Fibroblast of peridontal ligament (primary cell): Measurements from ENCODE around the gene ZNF600.
"Not testable (repeated sequence)": the region's sequence is repeated elsewhere in the genome, so short reads cannot be mapped to it uniquely, and the experiment has no call there.

Experiments used
- DNase-seq: peaks from one replicate; pipeline ENCODE4 v3.0.0-alpha.2; 2010; ENCODE audit errors: extremely low read depth

Gene ZNF600

DNA sequence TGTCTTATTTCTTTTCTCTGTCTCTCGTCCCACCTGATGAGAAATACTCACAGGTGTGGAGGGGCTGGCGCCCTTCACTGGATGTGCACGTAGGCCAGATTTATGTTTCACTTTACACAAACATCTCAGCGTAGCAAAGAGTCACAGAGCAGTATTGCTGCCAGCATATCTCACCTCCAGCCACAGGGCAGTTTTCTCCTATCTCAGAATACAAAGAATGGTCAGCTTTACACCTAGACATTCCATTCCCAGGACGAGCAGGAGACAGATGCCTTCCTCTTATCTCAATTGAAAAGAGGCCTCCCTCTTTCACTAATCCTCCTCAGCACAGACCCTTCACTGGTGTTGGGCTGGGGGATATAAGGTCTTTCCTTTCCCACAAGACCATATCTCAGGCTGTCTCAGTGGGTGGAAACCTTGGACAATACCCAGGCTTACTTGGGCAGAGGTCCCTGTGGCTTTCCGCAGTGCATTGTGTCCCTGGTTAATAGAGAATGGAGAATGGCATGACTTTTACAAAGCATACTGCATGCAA is 44.6 kb downstream of the ZNF600 start:
- no peak for DNase-seq

DNA sequence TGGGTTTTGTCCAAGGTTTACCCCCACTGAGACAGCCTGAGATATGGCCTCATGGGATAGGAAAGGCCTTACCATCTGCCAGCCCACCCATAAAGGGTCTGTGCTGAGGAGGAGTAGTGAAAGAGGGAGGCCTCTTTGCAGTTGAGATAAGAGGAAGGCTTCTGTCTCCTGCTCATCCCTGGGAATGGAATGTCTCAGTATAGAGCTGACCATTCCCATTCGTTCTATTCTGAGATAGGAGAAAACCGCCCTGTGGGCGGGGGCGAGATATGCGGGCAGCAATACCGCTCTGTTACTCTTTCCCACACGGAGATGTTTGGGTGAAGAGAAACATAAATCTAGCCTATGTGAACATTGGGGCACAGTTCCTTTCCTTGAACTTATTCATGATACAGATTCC is 45.2 kb downstream of the ZNF600 start:
- DNase-seq = not testable (repeated sequence)

DNA sequence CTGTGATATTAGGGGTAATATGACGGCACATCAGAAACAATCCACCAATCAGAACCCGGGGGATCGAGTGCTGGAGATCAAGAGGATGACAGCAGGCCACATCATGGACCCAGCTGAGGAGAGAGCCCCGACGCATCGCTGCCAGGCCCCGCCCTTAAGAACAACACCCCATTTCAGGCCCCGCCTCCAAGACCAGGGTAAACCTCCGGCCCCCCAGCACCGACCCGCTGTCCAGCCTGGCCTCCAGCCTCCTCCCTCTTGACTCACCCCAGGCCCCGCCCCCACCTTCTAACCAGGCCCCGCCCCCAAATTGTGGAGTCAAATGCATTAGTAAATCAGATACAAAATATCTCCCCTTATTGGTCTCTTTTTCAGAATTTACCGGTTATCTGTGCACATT is 47.0 kb downstream of the ZNF600 start:
- DNase-seq = no peak

DNA sequence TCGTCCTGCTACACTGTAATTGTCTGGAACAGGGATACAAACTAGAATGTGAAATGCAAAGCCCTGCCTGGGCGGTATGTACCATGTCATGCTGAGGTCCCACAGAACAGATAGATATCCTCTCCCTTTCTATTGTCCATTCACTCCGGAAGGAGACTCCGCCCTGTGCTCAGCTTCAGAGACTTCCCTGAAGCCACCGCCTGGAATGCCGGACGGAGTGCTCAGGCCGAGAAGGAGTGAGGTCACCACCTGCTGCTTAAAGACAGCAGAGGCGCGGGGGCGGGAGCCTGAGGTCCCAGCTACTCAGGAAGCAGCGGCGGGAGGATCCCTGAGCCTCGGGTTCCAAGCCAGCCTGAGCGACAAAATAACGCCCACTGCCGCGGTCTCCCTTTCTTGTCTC is 50.9 kb downstream of the ZNF600 start:
- DNase-seq = peak; percentile 12

DNA sequence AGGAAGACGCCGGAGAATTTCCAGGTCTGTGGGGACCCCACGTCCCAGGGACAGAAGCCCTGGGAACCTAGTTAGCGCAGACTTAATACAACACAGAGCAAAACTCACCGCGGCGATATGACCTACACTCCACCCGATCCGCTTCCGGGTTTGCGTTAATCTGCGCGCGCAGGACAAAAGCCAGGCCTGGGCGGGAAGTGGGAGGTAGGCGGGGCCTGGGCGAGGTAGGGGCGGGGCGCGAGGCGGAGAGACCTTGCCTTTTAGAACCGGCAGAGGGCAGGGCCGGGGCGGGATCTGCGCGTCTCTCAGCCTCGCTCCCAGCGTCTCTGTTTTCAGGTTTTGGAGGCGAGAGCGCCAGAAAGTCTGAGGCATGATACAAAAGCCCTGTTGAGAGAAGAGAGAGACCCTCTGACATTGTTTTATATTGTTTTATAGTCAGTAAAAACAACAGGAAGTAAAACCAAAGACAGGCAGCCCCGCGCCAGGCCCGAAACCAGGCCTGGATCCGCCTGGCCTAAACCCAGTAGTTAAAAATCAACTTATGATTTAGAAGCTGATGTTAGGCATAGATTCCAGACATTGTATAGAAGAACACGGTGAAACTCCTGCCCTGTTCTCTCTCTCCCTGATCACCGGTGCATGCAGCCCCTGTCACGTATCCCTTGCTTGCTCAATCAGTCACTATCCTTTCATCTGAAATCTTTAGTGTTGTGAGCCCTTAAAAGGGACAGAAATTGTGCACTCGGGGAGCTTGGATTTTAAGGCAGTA is 51.5 kb downstream of the ZNF600 start, which contains the start of gene ZNF611:
ZNF611 (minus strand) TSS at position 152 of the 769 bp plus-strand sequence. CDS start 19,150 bp downstream, outside the sequence.
- DNase-seq = peak; percentile 90

DNA sequence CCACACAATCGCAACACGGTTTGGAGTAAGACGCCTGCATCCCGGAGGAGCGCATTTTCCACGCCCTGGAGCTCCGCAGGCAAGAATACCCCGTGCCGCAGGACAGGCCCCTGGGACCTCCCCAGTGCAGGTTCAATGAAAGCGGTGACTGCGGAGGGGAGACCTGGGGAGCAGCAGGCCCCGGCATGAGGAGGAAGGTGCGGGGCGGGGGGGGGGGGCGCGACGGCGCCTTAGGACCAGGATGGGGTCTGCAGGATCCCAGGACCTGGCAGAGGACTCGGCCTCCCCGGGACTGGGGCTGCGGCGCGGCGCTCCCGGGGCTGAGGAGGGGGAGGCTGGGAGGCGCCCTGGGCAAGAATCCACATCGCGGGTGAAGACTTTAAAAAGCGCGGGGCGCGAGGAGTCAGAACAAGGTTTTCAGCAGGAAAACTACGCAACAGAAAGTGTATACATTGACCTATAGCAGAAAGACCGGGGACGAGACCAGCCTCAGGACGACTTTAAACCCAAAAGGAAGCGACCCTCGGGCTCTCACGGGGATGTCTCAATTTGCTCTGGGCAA is 52.2 kb downstream of the ZNF600 start:
- DNase-seq = no peak

DNA sequence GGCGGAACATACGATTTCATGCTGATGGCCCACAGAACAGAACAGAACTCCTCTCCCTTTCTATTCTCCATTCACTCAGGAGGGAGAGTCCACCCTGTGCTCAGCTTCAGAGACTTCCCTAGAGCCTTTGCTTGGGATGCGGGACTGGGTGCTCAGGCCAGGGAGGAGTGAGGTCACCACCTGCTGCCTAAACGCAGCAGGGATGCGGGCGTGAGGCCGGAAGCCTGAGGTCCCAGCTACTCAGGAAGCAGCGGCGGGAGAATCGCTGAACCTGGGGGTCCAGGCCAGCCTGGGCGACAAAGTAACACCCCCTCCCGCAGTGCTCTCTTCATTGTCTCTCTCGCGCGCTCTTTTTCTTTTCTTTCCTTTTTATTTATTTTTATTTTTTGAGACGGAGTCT is 60.5 kb downstream of the ZNF600 start:
- DNase-seq = not testable (repeated sequence)

DNA sequence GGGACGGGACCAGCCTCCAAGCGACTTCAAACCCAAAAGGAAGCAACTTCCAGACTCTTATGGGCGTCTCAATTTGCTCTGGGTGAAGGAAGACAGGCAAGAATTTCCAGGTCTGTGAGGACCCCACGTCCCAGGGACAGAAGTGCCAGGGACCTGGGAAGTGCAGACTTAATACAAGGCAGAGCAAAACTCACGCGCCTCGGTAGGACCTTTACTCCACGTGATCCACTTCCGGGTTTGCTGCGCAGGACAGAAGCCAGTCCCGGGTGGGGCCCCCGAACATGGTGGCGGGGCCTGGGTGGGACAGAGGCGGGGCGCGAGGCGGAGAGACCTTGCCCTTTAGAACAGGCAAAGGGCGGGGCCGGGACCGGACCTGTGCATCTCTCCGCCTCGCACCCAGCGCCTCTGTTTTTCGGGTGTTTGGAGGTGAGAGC is 61.0 kb downstream of the ZNF600 start:
- DNase-seq = no peak

DNA sequence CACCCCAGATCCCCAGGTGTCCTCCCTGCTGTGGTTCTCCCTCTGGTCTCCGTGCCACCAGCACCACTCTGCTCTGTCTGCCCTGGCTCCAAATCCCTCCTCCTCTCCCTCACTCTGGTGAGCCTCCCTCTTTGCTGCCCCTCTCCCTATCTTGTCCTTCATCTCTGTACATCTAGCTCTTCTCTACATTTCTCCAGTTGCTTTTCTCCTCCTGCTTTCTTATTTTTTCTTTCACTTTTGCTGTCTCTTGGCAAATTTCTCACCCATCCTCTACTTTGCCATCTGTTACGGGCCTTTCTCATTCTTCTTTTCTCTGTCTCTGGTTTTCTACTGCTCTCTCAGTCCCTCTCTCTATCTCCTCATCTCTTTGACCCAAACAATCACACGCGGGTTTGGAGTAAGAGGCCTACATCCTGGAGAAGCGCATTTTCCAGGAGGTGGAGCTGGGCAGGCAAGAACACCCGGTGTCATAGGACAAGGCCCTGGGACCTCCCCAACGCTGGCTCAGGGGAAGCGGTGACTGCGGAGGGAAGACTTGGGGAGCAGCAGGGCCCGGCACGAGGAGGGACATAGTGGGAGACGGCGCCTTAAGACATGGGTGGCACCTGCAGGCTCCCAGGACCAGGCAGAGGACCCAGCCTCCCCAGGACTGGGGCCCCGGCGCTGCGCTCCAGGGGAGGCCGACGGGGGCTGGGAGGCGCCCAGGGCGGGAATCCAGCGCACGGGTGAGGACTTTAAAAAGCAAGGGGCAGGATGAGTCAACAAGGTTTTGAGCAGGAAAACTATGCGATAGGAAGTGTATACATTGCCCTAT is 61.7 kb downstream of the ZNF600 start:
- no peak for DNase-seq

DNA sequence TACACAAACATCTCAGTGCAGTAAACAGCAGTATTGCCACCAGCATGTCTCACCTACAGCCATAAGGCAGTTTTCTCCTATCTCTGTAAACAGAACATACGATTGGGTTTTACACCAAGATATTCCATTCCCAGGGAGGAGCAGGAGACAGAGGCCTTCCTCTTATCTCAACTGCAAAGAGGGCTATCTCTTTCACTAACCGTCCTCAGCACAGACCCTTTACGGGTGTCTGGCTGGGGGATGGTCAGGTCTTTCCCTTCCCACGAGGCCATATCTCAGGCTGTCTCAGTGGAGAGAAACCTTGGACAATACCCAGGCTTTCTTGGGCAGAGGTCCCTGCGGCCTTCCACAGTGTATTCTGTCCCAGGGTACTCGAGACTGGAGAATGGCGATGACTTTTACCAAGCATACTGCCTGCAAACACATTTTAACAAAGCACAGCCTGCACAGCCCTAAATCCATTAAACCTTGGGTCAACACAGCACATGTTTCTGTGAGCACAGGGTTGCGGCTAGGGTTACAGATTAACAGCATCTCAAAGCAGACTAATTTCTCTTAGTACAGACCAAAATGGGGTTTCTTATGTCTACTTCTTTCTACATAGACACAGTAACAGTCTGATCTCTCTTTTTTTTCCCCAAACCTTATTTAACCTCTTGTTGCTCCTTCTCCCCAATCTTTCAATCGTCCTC is 62.5 kb downstream of the ZNF600 start:
- not testable (repeated sequence) for DNase-seq

DNA sequence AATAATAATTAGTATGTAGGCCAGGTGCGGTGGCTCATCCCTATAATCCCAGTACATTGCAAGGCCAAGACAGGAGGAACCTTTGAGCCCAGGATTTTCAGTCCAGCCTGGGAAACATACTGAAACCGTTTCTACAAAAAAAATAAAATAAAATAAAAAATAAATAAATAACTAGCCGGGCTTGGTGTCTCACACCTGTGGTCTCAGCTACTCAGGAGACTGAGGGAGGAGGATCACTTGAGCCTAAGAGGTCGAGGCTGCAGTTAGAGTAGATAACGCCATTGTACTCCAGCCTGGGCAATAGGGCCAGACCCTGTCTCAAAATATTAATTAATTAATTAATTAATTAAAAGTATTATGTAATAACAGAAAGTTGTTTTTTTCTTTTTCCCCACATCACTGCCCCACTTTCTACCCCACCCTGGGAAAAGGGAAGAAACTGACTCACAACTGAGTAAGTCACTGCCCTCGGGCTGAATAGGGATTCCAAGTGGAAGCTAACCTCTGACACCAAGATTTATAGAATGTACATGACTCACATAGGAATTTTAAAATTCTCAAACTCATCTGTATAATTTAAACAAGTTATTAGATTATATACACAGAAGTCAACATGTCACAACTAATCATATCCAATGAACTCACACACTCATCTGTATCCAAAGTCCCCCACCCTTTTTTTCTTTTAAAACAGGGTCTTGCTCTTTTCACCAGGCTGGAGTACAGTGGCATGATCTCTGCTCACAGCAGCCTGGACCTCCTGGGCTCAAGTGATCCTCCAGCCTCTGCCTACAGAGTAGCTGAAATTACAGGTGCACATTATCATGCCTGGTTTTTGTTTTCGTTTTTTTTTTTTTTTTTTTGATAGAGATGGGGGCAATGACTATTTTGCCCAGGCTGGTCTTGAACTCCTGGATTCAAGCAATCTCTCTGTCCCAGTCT is 64.3 kb downstream of the ZNF600 start:
- peak; percentile 78 for DNase-seq

DNA sequence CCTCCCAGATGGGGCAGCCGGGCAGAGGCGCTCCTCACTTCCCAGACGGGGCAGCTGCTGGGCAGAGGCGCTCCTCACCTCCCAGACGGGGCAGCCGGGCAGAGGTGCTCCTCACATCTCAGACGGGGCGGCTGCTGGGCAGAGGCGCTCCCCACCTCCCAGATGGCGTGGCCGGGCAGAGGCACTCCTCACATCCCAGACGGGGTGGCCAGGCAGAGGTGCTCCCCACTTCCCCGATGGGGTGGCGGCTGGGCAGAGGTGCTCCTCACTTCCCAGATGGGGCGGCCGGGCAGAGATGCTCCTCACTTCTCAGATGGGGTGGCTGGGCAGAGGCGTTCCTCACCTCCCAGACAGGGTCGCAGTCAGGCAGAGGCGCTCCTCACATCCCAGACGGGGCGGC is 66.0 kb downstream of the ZNF600 start:
- DNase-seq = not testable (repeated sequence)

DNA sequence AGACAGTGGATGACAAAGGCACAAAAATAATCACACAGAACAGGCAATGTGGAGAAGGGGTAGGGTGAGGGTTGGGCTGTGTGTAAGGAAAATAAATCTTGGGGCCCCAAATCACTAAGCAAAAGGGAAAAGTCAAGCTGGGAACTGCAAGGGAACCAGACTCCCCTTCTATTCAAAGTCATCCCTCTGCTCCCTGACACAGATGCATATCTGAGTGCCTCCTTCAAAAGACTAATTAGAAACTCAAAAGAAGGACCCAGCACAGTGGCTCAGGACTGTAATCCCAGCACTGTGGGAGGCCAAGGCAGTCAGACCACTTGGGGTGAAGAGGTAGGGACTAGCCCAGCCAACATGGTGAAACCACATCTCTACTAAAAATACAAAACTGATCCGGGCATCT is 70.1 kb downstream of the ZNF600 start:
- DNase-seq = no peak

DNA sequence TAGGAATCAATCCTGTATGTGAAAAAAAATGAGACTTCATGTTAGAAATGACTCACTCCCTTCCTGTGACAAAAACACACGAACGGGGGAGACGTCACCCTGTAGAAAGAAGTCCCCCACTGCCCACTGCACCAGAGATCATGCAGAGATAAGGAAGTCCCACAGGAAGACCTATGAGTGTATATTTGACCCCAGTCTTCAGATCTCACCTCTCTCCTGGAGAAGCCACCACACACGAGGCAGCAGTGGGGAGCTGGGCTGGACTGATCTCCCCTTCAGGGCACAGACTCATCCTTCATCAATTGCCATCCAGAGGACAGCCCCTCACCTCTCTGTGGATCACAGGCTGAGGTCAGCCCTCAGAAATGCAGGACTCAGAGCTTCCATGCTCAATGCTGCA is 70.7 kb downstream of the ZNF600 start:
- not testable (repeated sequence) for DNase-seq

DNA sequence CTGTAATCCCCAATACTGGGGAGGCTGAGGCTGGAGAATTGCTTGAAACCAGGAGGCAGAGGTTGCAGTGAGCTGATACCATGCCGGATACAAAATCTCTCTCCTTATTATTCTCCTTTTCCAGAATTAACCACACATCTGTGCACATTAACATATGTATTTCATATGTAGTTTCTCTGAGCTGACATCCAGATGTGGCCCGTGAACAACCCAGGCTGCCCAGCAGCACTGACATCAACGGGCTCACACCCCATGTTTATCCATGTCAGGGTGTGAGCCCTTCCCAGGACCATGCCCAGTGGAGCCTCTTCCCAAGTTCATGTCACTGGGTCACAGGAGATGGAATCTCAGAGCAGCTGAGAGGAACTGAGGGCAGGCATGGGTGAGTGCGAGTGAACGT is 71.3 kb downstream of the ZNF600 start:
- DNase-seq = not testable (repeated sequence)
